Smooth muscle cell (in vitro differentiated cells): ENCODE measurements around the gene CHRNA4. TPM values are rescaled to one million over a fixed set of nuclear protein-coding genes. Genes with fewer than 3 reads are reported as not detected.

Source experiments
- DNase-seq: peaks from one replicate; lab custom pipeline; 2025; ENCODE audit not compliant: unreplicated experiment; lab: John Stamatoyannopoulos, UW
- H2AFZ ChIP-seq: fragments of 200-600 bp; sonication (generic); 2 replicates; pipeline ENCODE4 v1.6.0; 2016; ENCODE audit warnings: antibody characterized with exemption, low read depth, mild to moderate bottlenecking
- H3F3A ChIP-seq: fragments of 200-600 bp; sonication (generic); 2 replicates; pipeline ENCODE4 v1.6.0; 2017; ENCODE audit warnings: antibody characterized with exemption, low read depth
- H3K27ac ChIP-seq: fragments of 200-600 bp; sonication (generic); 2 replicates; pipeline ENCODE4 v1.5.1; 2016; ENCODE audit warnings: low read depth, mild to moderate bottlenecking
- H3K27me3 ChIP-seq: fragments of 200-600 bp; sonication (generic); 2 replicates; pipeline ENCODE4 v1.6.1; 2016; ENCODE audit warnings: low read depth, mild to moderate bottlenecking
- H3K36me3 ChIP-seq: fragments of 200-600 bp; sonication (generic); 2 replicates; pipeline ENCODE4 v1.5.1; 2016; ENCODE audit warnings: low read depth
- H3K4me1 ChIP-seq: fragments of 200-600 bp; sonication (generic); 2 replicates; pipeline ENCODE4 v1.5.1; 2016; ENCODE audit warnings: low read depth
- H3K4me2 ChIP-seq: fragments of 200-600 bp; sonication (generic); 2 replicates; pipeline ENCODE4 v1.6.0; 2016; ENCODE audit warnings: mild to moderate bottlenecking
- H3K4me3 ChIP-seq: fragments of 200-600 bp; sonication (generic); 2 replicates; pipeline ENCODE4 v1.5.1; 2016; ENCODE audit warnings: mild to moderate bottlenecking
- H3K79me2 ChIP-seq: fragments of 200-600 bp; sonication (generic); 2 replicates; pipeline ENCODE4 v1.6.0; 2016; ENCODE audit warnings: low read depth, mild to moderate bottlenecking
- H3K9ac ChIP-seq: fragments of 200-600 bp; sonication (generic); 2 replicates; pipeline ENCODE4 v1.6.0; 2016; ENCODE audit warnings: low read depth
- H3K9me3 ChIP-seq: fragments of 200-600 bp; sonication (generic); replicated peaks from 2 replicates; pipeline ENCODE4 v1.5.1; 2016; ENCODE audit warnings: low read depth
- H4K20me1 ChIP-seq: fragments of 200-600 bp; sonication (generic); 2 replicates; pipeline ENCODE4 v1.6.0; 2016; ENCODE audit warnings: low read depth
- CTCF ChIP-seq: fragments of 200-600 bp; sonication (generic); IDR thresholded peaks from 2 replicates; pipeline ENCODE4 v1.5.1; 2017; ENCODE audit warnings: borderline replicate concordance, mild to moderate bottlenecking, antibody characterized with exemption; ENCODE audit not compliant: insufficient read depth, poor library complexity, severe bottlenecking
- WGBS: methylation state at CpG from one replicate; pipeline ENCODE4 v1.1.7; 2016; ENCODE audit warnings: low lambda C conversion rate; 5-methylcytosine and 5-hydroxymethylcytosine counted together
- polyA plus RNA-seq: library from polyadenylated mRNA; unstranded; fragments of >200 nt; fragmentation: Nextera tagmentation; extraction: Ambion mirVana; gene quantifications from 2 replicates; pipeline ENCODE4 v1.2.1, GENCODE V29; 2016
- total RNA-seq: library from RNA; depleted of rRNA; stranded (reverse); fragments of >200 nt; gene quantifications from 2 replicates; pipeline ENCODE4 v1.2.3, GENCODE V29; 2014

Gene CHRNA4
- total and polyA plus RNA-seq, 2 experiments from 2014 or later = 0.03 TPM; not detected in 1

- Histone ChIP-seq H3K27ac (no peak overlapping the region), H3K36me3 (no peaks in the 10 kb centered on the region), H3K4me3 (no peak overlapping the region), H2AFZ (no peak overlapping the region), H3K4me2 (no peak overlapping the region), H3K27me3 (no peaks in the 10 kb centered on the region), H3F3A (no peaks in the 10 kb centered on the region), H3K79me2 (no peaks in the 10 kb centered on the region), H3K4me1 (no peaks in the 10 kb centered on the region), H4K20me1 (no peaks in the 10 kb centered on the region), H3K9me3 (no peaks in the 10 kb centered on the region), H3K9ac (no peak overlapping the region)
- WGBS = 96% methylated on average over 8 of the region's 8 CpGs
- TF ChIP-seq CTCF = no peak
- DNase-seq = no peak
Observed at GRCh38 chr20:63331741-63332400, 29.3 kb downstream of the CHRNA4 start.

- no peak overlapping the region for H3K27ac ChIP-seq
- H3K36me3 ChIP-seq = no peaks in the 10 kb centered on the region
- H3K4me2 ChIP-seq = no peak overlapping the region
- H3K9ac ChIP-seq = no peak overlapping the region
- H3K27me3 ChIP-seq = no peaks in the 10 kb centered on the region
- no peaks in the 10 kb centered on the region for H3K9me3 ChIP-seq
- H3F3A ChIP-seq = no peaks in the 10 kb centered on the region
- DNase-seq = no peak
- WGBS = 70% methylated on average over 13 of the region's 13 CpGs
- H4K20me1 ChIP-seq = no peaks in the 10 kb centered on the region
- H3K4me3 ChIP-seq = no peak overlapping the region
- no peaks in the 10 kb centered on the region for H3K4me1 ChIP-seq
- H2AFZ ChIP-seq = no peak overlapping the region
- H3K79me2 ChIP-seq = no peaks in the 10 kb centered on the region
- TF ChIP-seq CTCF = no peak
Observed at GRCh38 chr20:63330940-63331339, 30.2 kb downstream of the CHRNA4 start.

- Histone ChIP-seq H2AFZ (no peak overlapping the region), H3K4me1 (no peaks in the 10 kb centered on the region), H3K9me3 (no peaks in the 10 kb centered on the region)
Observed at GRCh38 chr20:63330084-63330760, 30.9 kb downstream of the CHRNA4 start.

More at GRCh38 chr20:63330084-63330760, 30.9 kb downstream of the CHRNA4 start:
- Histone ChIP-seq H3K27ac (no peak overlapping the region), H3K36me3 (no peaks in the 10 kb centered on the region), H3F3A (no peaks in the 10 kb centered on the region), H3K79me2 (no peaks in the 10 kb centered on the region), H3K27me3 (no peaks in the 10 kb centered on the region), H3K4me3 (no peak overlapping the region), H3K4me2 (no peak overlapping the region), H4K20me1 (no peaks in the 10 kb centered on the region), H3K9ac (no peak overlapping the region)
- DNase-seq = no peak
- TF ChIP-seq CTCF = no peak
- 95% methylated on average over 18 of the region's 20 CpGs for WGBS
